Measurements from ENCODE around the gene USP33. TPM values are rescaled to one million over a fixed set of nuclear protein-coding genes. Genes with fewer than 3 reads are reported as not detected.

The USP33 gene
- total RNA-seq, result 267 TPM

DNA sequence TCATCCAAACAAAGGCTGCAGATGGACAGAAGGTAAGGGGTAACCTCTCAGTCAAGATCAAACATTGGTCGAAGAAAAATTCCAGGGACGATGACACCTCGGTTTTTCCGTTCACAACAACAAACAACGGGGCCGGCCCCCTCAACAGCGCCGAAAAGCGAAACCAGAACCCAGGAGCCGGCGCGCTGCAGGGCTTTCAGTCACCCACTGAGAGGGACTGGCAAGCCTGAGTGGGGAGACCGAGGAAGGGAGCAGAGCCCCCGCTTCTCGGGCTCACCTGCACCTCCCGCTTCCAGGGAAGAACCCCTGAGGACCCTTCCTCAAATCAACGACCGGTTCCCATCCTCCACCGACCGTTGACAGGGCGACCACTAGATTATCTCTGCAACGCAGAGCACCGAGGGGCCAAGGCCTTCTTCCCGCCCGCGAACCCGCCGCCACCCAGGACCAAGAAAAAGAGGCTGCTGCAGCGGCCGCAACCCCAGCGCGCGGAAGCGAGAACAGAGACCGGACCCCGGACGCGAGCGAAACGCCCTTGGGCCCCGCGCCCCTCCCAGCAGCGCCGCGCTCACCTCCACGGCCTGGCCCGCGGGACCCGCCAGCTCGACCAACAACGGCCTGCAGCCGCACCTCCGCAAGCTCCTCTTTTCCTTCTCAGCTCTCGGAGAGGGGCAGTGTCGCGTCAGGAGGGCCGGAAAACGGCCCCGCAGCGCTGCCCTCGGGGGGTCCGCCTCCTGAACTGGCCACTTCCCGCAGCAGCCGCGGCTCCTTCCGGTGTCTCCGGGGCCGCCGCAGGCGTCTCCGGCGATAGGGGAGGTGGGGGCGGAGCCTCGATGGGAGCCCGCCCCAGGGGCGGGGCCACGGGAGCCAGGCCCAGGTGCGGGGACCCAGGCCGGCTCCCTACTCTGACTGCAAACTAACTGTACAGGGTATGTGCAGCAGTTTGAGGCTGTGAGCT, at the start of gene USP33:
TSS of gene USP33 (minus strand) at position 782 of the 958 bp plus-strand sequence. CDS start 18,155 bp downstream, outside the sequence.

GRCh38 chr1:77779529-77780281, 20.1 kb upstream of the USP33 start, which contains the start of gene MIGA1:
Gene MIGA1, plus strand, starts transcription at chr1:77779649. Its CDS starts 3,604 bp downstream, at chr1:77783253.

GRCh38 chr1:77682460-77683159, 77.0 kb downstream of the USP33 start, which contains the start of gene ZZZ3:
Gene ZZZ3, minus strand, starts transcription at chr1:77682658. Its CDS starts 49,304 bp downstream, at chr1:77633354.

Other genes starting within 250 kb of the USP33 start
- gene ZZZ3, start 77.2 kb downstream of the USP33 start, total RNA-seq, result 166 TPM
- gene MIGA1, start 19.8 kb upstream of the USP33 start, total RNA-seq, result 25.0 TPM
- 0.94 TPM for gene NEXN, start 128.8 kb upstream of the USP33 start, total RNA-seq
- gene FUBP1, start 219.2 kb upstream of the USP33 start, total RNA-seq, result 495 TPM
- 35.4 TPM for gene DNAJB4, start 245.1 kb upstream of the USP33 start, total RNA-seq

All from parietal lobe (tissue), 1 donor.